Sigmoid colon (tissue), 7 donors: ENCODE data around the gene CYB5B. TPM values are rescaled to one million over a fixed set of nuclear protein-coding genes. Genes with fewer than 3 reads are reported as not detected.
"Not testable (repeated sequence)": the region's sequence is repeated elsewhere in the genome, so short reads cannot be mapped to it uniquely, and the experiment has no call there.

Experiments used
- DNase-seq: peaks from one replicate; pipeline ENCODE4 v3.0.0-alpha.2; 2019
- H3K27ac ChIP-seq, 4 donors: fragments of 200-600 bp; sonication (generic); one replicate each; pipeline ENCODE4 v1.5.1; 2016 to 2019; ENCODE audit warnings: mild to moderate bottlenecking in 1 of 4
- H3K27me3 ChIP-seq, 3 donors: fragments of 200-600 bp; sonication (generic); one replicate each; pipeline ENCODE4 v1.5.1; 2019; ENCODE audit warnings: mild to moderate bottlenecking in 1 of 3
- H3K36me3 ChIP-seq, 4 donors: fragments of 200-600 bp; sonication (generic); one replicate each; pipeline ENCODE4 v1.5.1; 2016 to 2019
- H3K4me1 ChIP-seq, 4 donors: fragments of 200-600 bp; sonication (generic); one replicate each; pipeline ENCODE4 v1.5.1; 2017 to 2019
- H3K4me3 ChIP-seq, 4 donors: fragments of 200-600 bp; sonication (generic); one replicate each; pipeline ENCODE4 v1.5.1; 2017 to 2019; ENCODE audit warnings: mild to moderate bottlenecking in 2 of 4, moderate library complexity in 1 of 4
- H3K9me3 ChIP-seq, 4 donors: fragments of 200-600 bp in 3 of 4; sonication (generic) in 3 of 4; one replicate each; pipeline versions ENCODE4 v1.5.1 to v1.6.1; 2013 to 2019
- EP300 ChIP-seq, 4 donors: sonication (generic); formaldehyde crosslinking; IDR thresholded peaks; one replicate each; pipeline ENCODE4 v1.6.1; 2017; ENCODE audit warnings: antibody characterized with exemption in 4 of 4
- POLR2A ChIP-seq, 2 donors: fragments of 450-650 bp; IDR thresholded peaks; one replicate each; pipeline ENCODE4 v1.6.1; 2016; ENCODE audit warnings: antibody characterized with exemption in 2 of 2, mild to moderate bottlenecking in 2 of 2, moderate library complexity in 2 of 2
- POLR2AphosphoS5 ChIP-seq, 4 donors: sonication (generic); formaldehyde crosslinking; IDR thresholded peaks; one replicate each; pipeline ENCODE4 v1.6.1; 2017; ENCODE audit warnings: antibody characterized with exemption in 4 of 4
- WGBS, 2 donors: extraction: QIAGEN DNeasy Blood & Tissue Kit; methylation state at CpG; one replicate each; pipeline ENCODE4 v1.1.7; 2013; 5-methylcytosine and 5-hydroxymethylcytosine counted together
- intact Hi-C: fragments of 100-400 bp; cut with DNase I; formaldehyde crosslinking; loops from one replicate; pipeline ENCODE4 v1.15.1; 2023
- polyA plus RNA-seq, 3 donors: library from polyadenylated mRNA; stranded (reverse); fragments of 200-250 nt; gene quantifications; one replicate each; pipeline ENCODE4 v1.2.3, GENCODE V29; 2013
- total RNA-seq, 4 donors: library from RNA; depleted of rRNA; stranded (reverse); fragments of >200 nt; gene quantifications; one replicate each; pipeline ENCODE4 v1.1.0, GENCODE V29; 2016
- TF ChIP-seq, protein P1 (sequence below), 4 experiments: fragments of 450-650 bp in 3 of 4; fragments of 200-600 bp in 1 of 4; IDR thresholded peaks; one replicate each; pipeline ENCODE4 v1.5.1; 2016 to 2019; ENCODE audit warnings: antibody characterized with exemption in 4 of 4, mild to moderate bottlenecking in 3 of 4, moderate library complexity in 2 of 4
- donor health status: healthy with polysubstance abuse.
- donor health status: Bipolar disorder and iron deficiency.
- donor health status: healthy.

Gene CYB5B
- total and polyA plus RNA-seq, 7 donors, result 24.4 to 196 (median 43.8) TPM

DNA sequence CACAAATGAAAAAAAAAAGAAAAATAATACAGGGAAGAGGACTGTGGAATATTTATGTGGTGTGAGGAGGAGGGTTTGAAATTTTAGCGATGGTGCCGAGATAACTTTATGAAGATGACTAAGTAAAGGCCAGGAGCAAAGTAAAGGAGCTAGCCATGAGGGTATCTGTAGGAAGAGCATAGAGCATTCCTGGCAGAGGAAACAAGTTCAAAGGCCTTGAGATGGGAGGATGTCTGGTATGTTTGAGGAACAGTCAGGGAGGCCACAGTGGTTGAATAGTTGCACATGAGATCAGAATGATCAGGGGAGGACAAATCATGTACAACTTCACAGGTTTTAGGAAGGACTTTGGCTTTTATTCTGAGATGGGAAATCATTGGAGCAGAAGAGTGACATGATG lies 4.2 kb downstream of the CYB5B start:
- Histone ChIP-seq H3K36me3 (peaks cover 0 to 63% (median 13%) of the 10 kb centered on the region in 4 donors), H3K27ac (no peak overlapping the region), H3K9me3 (no peaks in the 10 kb centered on the region), H3K27me3 (no peaks in the 10 kb centered on the region), H3K4me3 (no peak overlapping the region), H3K4me1 (peaks cover 0 to 12% (median 8%) of the 10 kb centered on the region in 4 donors)
- intact Hi-C loops, result no loop called here
- TF ChIP-seq POLR2A (IDR thresholded peaks at IDR 0.05) (no peak), POLR2AphosphoS5 (IDR thresholded peaks at IDR 0.05) (no peak), EP300 (IDR thresholded peaks at IDR 0.05) (no peak)
- TF ChIP-seq, protein P1, sequence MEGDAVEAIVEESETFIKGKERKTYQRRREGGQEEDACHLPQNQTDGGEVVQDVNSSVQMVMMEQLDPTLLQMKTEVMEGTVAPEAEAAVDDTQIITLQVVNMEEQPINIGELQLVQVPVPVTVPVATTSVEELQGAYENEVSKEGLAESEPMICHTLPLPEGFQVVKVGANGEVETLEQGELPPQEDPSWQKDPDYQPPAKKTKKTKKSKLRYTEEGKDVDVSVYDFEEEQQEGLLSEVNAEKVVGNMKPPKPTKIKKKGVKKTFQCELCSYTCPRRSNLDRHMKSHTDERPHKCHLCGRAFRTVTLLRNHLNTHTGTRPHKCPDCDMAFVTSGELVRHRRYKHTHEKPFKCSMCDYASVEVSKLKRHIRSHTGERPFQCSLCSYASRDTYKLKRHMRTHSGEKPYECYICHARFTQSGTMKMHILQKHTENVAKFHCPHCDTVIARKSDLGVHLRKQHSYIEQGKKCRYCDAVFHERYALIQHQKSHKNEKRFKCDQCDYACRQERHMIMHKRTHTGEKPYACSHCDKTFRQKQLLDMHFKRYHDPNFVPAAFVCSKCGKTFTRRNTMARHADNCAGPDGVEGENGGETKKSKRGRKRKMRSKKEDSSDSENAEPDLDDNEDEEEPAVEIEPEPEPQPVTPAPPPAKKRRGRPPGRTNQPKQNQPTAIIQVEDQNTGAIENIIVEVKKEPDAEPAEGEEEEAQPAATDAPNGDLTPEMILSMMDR (IDR thresholded peaks at IDR 0.05), result no peak
- no peak for DNase-seq
- 99 to 100% methylated on average over 2 of the region's 2 CpGs for WGBS, 2 donors

DNA sequence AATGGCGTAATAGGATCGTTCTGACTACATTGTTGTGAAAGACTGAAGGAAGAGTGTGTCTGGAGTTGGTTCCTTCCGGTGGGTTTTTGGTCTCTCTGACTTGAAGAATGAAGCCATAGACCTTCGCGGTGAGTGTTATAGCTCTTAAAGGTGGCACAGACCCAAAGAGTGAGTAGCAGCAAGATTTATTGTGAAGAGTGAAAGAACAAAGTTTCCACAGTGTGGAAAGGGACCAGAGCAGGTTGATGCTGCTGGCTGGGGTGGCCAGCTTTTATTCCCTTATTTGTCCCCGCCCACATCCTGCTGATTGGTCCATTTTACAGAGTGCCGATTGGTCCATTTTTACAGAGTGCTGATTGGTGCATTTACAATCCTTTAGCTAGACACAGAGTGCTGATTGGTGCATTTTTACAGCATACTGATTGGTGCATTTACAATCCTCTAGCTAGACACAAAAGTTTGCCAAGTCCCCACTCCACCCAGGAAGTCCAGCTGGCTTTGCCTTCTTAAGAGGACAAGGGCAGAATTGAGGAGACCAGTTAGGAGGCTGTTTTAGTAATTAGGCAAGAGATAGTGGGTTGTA lies 4.7 kb downstream of the CYB5B start:
- H3K4me3 ChIP-seq, intact Hi-C loops, H3K27ac ChIP-seq, H3K9me3 ChIP-seq, DNase-seq, H3K27me3 ChIP-seq: not testable (repeated sequence)
- peaks cover 0 to 12% (median 8%) of the 10 kb centered on the region in 4 donors for H3K4me1 ChIP-seq
- H3K36me3 ChIP-seq, result peaks cover 0 to 63% (median 14%) of the 10 kb centered on the region in 4 donors
- 98% methylated on average over 7 of the region's 7 CpGs for WGBS, 2 donors

DNA sequence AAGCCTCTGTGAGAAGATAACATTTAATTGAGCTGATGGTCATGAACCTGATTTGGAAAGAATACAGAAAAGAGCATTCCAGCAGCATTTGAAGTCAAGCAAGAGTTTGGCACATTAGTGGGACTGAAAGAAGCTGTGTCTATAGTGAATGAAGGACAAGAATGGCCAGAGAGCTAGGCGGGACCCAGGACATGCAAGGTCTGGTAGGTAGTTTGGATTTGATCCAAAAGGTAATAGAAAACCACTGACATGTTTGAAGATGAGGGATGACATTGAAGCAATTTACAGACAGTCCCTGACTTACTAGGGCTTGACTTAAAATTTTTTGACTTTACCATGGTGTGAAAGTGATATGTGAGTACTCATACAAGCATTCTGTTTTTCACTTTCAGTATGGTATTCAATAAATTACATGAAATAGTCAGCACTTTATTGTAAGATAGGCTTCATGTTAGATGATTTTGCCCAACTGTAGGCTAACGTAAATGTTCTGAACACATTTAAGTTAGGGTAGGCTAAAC lies 7.6 kb downstream of the CYB5B start:
- 82 to 94% methylated on average over 2 of the region's 2 CpGs for WGBS, 2 donors
- Histone ChIP-seq H3K4me3 (no peak overlapping the region), H3K9me3 (no peaks in the 10 kb centered on the region), H3K36me3 (peaks cover 0 to 63% (median 14%) of the 10 kb centered on the region in 4 donors), H3K27me3 (no peaks in the 10 kb centered on the region), H3K27ac (no peak overlapping the region), H3K4me1 (no peaks in the 10 kb centered on the region)
- TF ChIP-seq POLR2AphosphoS5 (IDR thresholded peaks at IDR 0.05), result no peak
- TF ChIP-seq, protein P1 (IDR thresholded peaks at IDR 0.05), result no peak
- no peak for TF ChIP-seq POLR2A (IDR thresholded peaks at IDR 0.05)
- no peak for TF ChIP-seq EP300 (IDR thresholded peaks at IDR 0.05)
- intact Hi-C loops, result no loop called here
- DNase-seq, result no peak

DNA sequence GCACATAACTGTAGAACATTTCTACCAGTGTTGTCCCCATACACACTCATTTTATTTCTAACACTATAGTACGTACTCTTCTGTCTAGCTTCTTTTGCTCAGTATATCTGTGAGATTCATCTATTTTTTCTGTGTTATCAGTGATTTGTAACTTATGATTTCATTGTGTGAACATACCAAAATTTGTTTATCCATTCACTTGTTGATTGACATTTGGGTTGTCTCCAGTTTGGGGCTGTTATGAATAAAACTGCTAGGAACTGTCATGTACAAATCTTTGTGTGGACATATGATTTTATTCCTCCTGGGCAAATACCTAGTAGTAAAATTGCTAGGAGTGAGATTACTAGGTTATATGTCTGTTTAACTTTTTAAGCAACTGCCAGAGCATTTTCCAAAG lies 9.6 kb downstream of the CYB5B start:
- Histone ChIP-seq H3K27ac (no peak overlapping the region), H3K36me3 (peaks cover 0 to 43% (median 11%) of the 10 kb centered on the region in 4 donors), H3K4me1 (no peaks in the 10 kb centered on the region), H3K27me3 (no peaks in the 10 kb centered on the region), H3K4me3 (no peak overlapping the region), H3K9me3 (no peaks in the 10 kb centered on the region)
- intact Hi-C loops, result no loop called here
- 93 to 96% methylated on average over 1 of the region's 1 CpG for WGBS, 2 donors
- no peak for DNase-seq
- TF ChIP-seq EP300 (IDR thresholded peaks at IDR 0.05), result no peak
- no peak for TF ChIP-seq POLR2AphosphoS5 (IDR thresholded peaks at IDR 0.05)
- TF ChIP-seq, protein P1 (IDR thresholded peaks at IDR 0.05), result no peak
- TF ChIP-seq POLR2A (IDR thresholded peaks at IDR 0.05), result no peak

DNA sequence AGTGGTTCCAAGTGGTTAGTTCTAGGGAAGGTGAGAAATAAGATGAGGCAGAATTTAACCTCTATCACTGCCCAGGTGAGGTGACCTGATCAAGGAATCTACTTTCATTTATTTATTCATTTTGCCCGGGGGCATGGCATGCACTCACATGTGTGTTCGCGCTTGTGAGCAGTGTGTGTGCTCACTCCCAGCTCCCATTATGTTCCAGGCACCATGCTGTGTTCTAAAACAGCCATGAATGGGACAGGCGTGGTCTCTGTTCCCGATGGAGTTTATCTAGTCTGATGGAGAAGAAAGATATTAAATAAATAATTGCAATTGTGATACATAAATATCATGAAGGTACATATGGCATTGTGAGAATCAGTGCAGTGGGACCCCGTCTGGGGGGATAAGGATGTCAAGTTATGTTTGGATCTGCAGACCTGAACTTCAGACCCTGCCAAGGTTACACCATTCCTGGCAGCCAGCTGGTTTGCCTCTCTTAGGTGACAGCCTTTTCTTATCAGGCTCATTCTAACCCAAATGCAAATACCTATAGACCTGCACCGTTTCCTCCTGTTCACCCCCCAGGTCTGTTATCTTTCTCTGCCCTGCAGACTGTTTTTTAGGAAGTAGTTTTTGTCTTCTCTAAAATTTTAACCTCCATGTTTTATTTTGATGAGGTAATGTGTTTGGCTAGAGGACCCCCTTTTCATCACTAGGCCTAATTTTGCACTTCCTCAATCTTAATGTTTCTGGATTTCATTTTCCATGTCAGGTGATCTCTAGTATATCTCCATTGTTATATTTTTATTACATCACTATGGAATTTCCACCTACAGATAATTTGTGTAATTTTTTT lies 11.8 kb downstream of the CYB5B start:
- no peak overlapping the region for H3K27ac ChIP-seq
- TF ChIP-seq EP300 (IDR thresholded peaks at IDR 0.05), result no peak
- TF ChIP-seq, protein P1 (IDR thresholded peaks at IDR 0.05), result no peak
- no peak for TF ChIP-seq POLR2A (IDR thresholded peaks at IDR 0.05)
- intact Hi-C loops, result no loop called here
- no peaks in the 10 kb centered on the region for H3K4me1 ChIP-seq
- H3K9me3 ChIP-seq, result no peaks in the 10 kb centered on the region
- H3K4me3 ChIP-seq, result no peak overlapping the region
- no peak for DNase-seq
- H3K27me3 ChIP-seq, result no peaks in the 10 kb centered on the region
- peaks cover 0 to 22% (median 3%) of the 10 kb centered on the region in 4 donors for H3K36me3 ChIP-seq
- 65 to 77% methylated on average over 7 of the region's 7 CpGs for WGBS, 2 donors
